ENCODE results near the gene EMC1. TPM values are rescaled to one million over a fixed set of nuclear protein-coding genes. Genes with fewer than 3 reads are reported as not detected.
"Not testable (repeated sequence)": the region's sequence is repeated elsewhere in the genome, so short reads cannot be mapped to it uniquely, and the experiment has no call there.

The EMC1 gene
- total and polyA plus RNA-seq, 2 donors, result 11.2 to 15.0 TPM

DNA sequence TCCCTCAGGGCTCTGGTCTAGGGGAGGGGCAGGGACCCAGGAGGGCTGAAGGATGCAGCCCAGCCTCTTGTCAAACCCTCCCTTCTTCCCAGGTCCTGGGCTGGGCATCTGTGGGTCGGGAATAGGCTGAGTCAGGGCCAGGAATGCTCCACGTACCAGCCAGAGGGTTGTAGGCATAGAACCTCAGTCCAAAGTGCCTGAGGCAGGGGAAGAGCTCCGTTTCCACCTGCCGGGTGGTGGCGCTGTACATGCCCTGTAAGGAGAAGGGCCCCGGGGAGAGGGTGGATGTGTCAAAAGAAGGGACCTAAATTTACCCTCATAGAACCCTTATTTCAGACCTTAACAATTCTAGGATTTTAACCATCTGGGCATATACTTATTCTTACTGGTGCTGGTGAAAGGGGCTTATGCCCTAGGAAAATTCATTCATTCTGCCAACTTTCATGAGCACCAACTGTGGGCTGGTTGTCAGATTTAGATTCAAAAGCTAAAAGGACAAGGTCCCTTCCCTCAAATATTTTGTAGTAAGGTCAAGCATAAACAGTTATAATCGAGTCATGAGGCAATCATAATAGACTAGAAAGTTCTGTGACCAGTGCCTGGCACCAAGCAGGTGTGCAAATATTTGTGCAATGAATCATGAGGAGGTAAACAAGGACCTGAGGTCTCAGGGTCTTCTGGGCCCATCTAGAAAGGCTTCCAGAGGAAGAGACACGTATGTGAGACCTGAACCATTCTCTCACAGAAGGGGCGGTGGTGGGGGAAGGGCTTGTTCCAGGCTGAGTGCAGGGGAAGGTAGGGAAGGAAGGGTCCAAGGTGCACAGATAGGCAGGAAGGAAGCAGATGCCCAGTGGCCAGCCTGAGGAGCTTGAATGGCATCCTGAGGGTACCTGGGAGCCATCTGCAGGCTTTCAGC, 18.4 kb upstream of the EMC1 start:
- not testable (repeated sequence) for DNase-seq (ENCODE audit: low read depth in 6 of 9, low spot score in 9 of 9); H3K27ac ChIP-seq (ENCODE audit: low read depth in 1 of 2, low read length in 1 of 2); H3K4me3 ChIP-seq (ENCODE audit: low read length in 2 of 2); H3K9me3 ChIP-seq (ENCODE audit: control insufficient read depth in 2 of 2, insufficient read depth in 1 of 2, low read length in 1 of 2); H3K36me3 ChIP-seq (ENCODE audit: control insufficient read depth in 2 of 2, insufficient read depth in 2 of 2, low read length in 1 of 2); H3K4me1 ChIP-seq (ENCODE audit: control insufficient read depth in 2 of 2, insufficient read depth in 2 of 2, low read length in 2 of 2)
- 93% methylated on average over 9 of the region's 9 CpGs for WGBS
- H3K27me3 ChIP-seq (ENCODE audit: control insufficient read depth in 2 of 2, insufficient read depth in 1 of 2, low read length in 1 of 2), result peaks cover 2 to 22% of the 10 kb centered on the region in 2 donors

DNA sequence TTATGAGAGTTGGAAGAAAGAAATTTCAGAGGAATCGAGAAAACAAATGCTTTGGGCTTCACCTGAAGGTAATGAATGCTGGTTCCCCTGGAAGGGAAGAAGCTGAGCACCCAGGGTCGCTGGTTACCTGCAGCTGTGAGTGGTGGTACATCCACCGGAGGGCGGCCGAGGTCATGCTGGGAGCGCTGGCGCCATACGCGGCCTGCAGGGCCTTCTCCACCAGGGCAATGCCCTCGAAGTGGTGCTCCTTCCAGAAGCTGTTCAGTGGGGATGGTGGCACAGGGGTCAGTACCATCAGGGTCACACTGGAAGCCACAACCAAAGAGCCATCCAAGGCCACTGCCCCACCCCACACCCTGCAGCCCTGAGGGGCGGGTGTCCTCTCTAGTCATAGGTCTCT, 17.1 kb upstream of the EMC1 start:
- 91% methylated on average over 11 of the region's 11 CpGs for WGBS
- DNase-seq (ENCODE audit: low read depth in 6 of 9, low spot score in 9 of 9), result no peak

DNA sequence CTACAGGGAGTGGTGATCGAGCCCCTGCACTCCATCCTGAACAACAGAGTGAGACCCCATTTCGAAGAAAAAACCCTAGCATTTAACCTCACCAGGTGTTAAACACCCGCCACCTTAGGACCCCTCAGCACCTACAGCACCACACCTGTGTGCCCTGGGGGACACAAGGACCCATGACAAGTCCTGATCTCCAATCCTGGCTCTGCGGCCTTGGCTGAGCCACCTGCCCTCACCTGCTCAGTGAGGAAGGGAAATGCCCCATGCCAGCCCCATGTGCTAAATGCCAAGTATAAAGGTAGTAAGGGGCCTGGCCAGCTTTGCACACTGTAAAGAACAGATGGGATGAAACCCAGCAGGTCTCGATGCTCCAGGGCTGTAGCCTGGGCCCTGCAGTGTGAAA, 11.4 kb upstream of the EMC1 start:
- Histone ChIP-seq H3K27me3 (ENCODE audit: control insufficient read depth in 2 of 2, insufficient read depth in 1 of 2, low read length in 1 of 2) (no peaks in the 10 kb centered on the region), H3K27ac (ENCODE audit: low read depth in 1 of 2, low read length in 1 of 2) (no peak overlapping the region), H3K9me3 (ENCODE audit: control insufficient read depth in 2 of 2, insufficient read depth in 1 of 2, low read length in 1 of 2) (no peaks in the 10 kb centered on the region), H3K4me3 (ENCODE audit: low read length in 2 of 2) (no peak overlapping the region), H3K4me1 (ENCODE audit: control insufficient read depth in 2 of 2, insufficient read depth in 2 of 2, low read length in 2 of 2) (no peaks in the 10 kb centered on the region), H3K36me3 (ENCODE audit: control insufficient read depth in 2 of 2, insufficient read depth in 2 of 2, low read length in 1 of 2) (peaks cover 16 to 28% of the 10 kb centered on the region in 2 donors)
- DNase-seq (ENCODE audit: low read depth in 6 of 9, low spot score in 9 of 9), result no peak
- WGBS, result 94% methylated on average over 5 of the region's 5 CpGs

More for the DNA sequence above, 17.1 kb upstream of the EMC1 start:
- Histone ChIP-seq H3K27ac (ENCODE audit: low read depth in 1 of 2, low read length in 1 of 2) (no peak overlapping the region), H3K4me1 (ENCODE audit: control insufficient read depth in 2 of 2, insufficient read depth in 2 of 2, low read length in 2 of 2) (no peaks in the 10 kb centered on the region), H3K9me3 (ENCODE audit: control insufficient read depth in 2 of 2, insufficient read depth in 1 of 2, low read length in 1 of 2) (no peaks in the 10 kb centered on the region), H3K27me3 (ENCODE audit: control insufficient read depth in 2 of 2, insufficient read depth in 1 of 2, low read length in 1 of 2) (peaks cover under 1 to 10% of the 10 kb centered on the region in 2 donors), H3K36me3 (ENCODE audit: control insufficient read depth in 2 of 2, insufficient read depth in 2 of 2, low read length in 1 of 2) (no peaks in the 10 kb centered on the region), H3K4me3 (ENCODE audit: low read length in 2 of 2) (no peak overlapping the region)

DNA sequence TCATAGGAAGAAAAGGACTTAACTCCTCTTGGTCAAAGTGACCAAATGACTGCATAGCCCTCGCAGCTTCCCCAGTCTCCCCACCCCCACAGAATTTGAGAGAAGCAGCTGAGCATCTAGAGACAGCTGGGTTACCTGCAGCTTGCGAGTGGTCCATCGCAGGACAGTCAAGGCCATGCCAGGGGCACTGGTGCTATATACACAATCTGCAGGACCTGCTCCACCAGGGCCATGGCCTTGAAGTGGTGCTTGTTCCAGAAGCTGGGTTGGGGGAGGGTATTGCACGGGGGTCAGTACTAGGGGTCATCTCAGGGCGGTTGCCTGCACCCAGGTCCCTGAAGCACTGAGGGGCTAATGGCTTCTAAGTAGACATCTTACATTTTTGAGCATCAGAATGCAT, 10.7 kb upstream of the EMC1 start:
- WGBS, result 94% methylated on average over 5 of the region's 5 CpGs
- H3K27ac ChIP-seq (ENCODE audit: low read depth in 1 of 2, low read length in 1 of 2), result no peak overlapping the region
- peaks cover 23 to 35% of the 10 kb centered on the region in 2 donors for H3K36me3 ChIP-seq (ENCODE audit: control insufficient read depth in 2 of 2, insufficient read depth in 2 of 2, low read length in 1 of 2)

DNA sequence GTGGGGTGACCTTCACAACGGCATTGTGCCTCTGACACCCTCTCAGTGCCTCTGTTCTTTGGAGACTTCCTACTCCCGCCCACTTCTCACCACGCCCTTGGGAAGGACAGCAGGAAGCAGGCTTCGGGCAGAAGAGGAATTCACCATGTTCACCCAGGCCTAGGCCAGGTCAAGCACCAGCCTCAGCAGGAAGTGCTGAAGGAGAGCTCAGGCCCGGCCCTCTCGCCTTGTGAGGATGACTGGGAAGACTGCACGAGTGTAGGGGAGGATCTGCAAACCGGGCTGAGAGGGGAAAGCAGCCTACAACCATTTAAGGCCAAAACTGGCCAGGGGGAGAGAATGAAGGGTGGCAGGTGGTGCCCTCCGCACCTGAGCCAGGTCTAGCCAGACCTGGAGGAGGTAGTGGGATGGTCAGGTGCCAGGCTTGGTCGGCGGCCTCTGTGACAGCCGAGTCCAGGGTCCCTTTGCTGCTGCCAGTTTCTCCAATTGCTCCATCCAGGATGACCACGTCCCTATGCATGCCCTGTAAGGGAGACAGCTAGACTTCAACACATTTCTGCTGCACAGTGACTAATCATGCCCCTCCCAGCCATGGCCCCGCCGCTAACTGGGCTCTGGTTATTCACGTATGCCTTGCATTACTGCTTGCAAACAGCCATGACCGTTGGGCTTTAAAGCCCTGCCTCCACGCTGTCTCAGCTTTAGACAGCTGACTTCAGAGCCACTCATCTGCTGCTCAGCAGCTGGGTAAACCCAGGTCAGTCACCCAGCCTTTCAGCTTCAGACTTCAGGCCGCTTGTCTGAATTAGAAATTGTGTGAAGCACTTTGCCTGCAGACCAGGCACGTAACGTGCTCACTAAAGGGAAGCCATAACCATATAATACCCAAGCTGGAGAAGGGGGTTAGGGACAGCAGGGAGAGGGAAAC, 9.2 kb upstream of the EMC1 start:
- Histone ChIP-seq H3K4me1 (ENCODE audit: control insufficient read depth in 2 of 2, insufficient read depth in 2 of 2, low read length in 2 of 2) (no peaks in the 10 kb centered on the region), H3K9me3 (ENCODE audit: control insufficient read depth in 2 of 2, insufficient read depth in 1 of 2, low read length in 1 of 2) (no peaks in the 10 kb centered on the region), H3K27ac (ENCODE audit: low read depth in 1 of 2, low read length in 1 of 2) (peak overlapping the region in 1 of 2 donors; percentile 33), H3K27me3 (ENCODE audit: control insufficient read depth in 2 of 2, insufficient read depth in 1 of 2, low read length in 1 of 2) (no peaks in the 10 kb centered on the region), H3K4me3 (ENCODE audit: low read length in 2 of 2) (no peak overlapping the region), H3K36me3 (ENCODE audit: control insufficient read depth in 2 of 2, insufficient read depth in 2 of 2, low read length in 1 of 2) (peaks cover 37 to 48% of the 10 kb centered on the region in 2 donors)
- peak in 1 of 9 donors; percentile 3 for DNase-seq (ENCODE audit: low read depth in 6 of 9, low spot score in 9 of 9)
- 93% methylated on average over 21 of the region's 21 CpGs for WGBS

More for the DNA sequence above, 10.7 kb upstream of the EMC1 start:
- DNase-seq (ENCODE audit: low read depth in 6 of 9, low spot score in 9 of 9), result no peak
- Histone ChIP-seq H3K27me3 (ENCODE audit: control insufficient read depth in 2 of 2, insufficient read depth in 1 of 2, low read length in 1 of 2) (no peaks in the 10 kb centered on the region), H3K9me3 (ENCODE audit: control insufficient read depth in 2 of 2, insufficient read depth in 1 of 2, low read length in 1 of 2) (no peaks in the 10 kb centered on the region), H3K4me3 (ENCODE audit: low read length in 2 of 2) (no peak overlapping the region), H3K4me1 (ENCODE audit: control insufficient read depth in 2 of 2, insufficient read depth in 2 of 2, low read length in 2 of 2) (no peaks in the 10 kb centered on the region)

DNA sequence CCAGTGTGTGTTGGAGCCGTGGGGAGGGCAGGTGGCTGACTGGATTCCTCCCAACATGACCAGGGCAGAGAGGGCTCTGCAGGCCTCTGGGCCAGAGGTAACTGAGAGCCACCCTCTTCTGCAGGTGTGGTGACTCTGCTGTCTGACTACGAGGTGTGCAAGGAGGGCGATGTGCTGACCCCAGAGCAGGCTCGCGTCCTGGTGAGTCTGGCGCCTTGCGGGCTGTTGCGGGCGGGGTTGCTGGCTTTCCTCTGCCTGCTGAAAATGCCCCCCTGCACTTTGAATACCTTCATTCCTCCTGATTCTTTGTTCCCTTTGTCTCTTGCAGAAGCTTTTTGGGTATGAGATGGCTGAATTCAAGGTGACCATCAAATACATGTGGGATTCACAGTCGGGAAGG, 7.0 kb upstream of the EMC1 start:
- DNase-seq (ENCODE audit: low read depth in 6 of 9, low spot score in 9 of 9), result no peak
- peaks cover 0 to 3% of the 10 kb centered on the region in 2 donors for H3K4me1 ChIP-seq (ENCODE audit: control insufficient read depth in 2 of 2, insufficient read depth in 2 of 2, low read length in 2 of 2)
- H3K36me3 ChIP-seq (ENCODE audit: control insufficient read depth in 2 of 2, insufficient read depth in 2 of 2, low read length in 1 of 2), result peaks cover 42 to 48% of the 10 kb centered on the region in 2 donors

DNA sequence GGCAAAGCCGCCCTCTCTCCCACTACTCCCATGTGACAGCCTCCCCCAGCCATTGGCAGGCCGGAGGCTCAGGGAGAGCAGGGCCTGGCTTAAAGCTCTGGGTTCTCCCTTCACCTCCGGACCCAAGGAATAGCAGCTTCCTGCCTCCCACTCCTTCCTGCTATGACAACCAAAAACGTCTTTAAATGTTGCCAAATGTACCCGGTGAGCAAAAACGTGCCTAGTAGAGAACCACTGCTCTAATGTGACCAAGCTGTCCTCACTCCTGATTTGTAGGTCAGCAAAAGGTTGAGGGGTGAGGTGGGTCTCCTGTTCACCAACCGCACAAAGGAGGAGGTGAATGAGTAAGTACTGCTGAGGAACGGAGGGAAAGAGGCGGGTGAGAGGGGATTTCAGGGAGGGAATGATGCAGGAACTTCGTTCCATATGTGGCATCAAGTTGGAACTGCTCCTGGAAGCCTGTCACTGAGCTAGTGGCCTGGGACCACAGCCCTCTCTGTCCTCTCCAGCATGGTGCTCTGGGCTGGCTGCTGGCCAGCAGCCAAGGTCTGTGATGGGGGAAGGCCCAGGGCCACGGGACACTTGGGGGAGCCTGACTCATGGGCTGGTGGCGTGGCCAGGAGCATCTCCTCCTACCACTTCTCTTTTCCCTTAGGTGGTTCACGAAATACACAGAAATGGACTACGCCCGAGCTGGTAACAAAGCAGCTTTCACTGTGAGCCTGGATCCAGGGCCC, 6.0 kb upstream of the EMC1 start:
- 96% methylated on average over 15 of the region's 15 CpGs for WGBS
- Histone ChIP-seq H3K4me3 (ENCODE audit: low read length in 2 of 2) (no peak overlapping the region), H3K4me1 (ENCODE audit: control insufficient read depth in 2 of 2, insufficient read depth in 2 of 2, low read length in 2 of 2) (peaks cover 7 to 13% of the 10 kb centered on the region in 2 donors), H3K36me3 (ENCODE audit: control insufficient read depth in 2 of 2, insufficient read depth in 2 of 2, low read length in 1 of 2) (peaks cover 42 to 48% of the 10 kb centered on the region in 2 donors), H3K27me3 (ENCODE audit: control insufficient read depth in 2 of 2, insufficient read depth in 1 of 2, low read length in 1 of 2) (no peaks in the 10 kb centered on the region), H3K27ac (ENCODE audit: low read depth in 1 of 2, low read length in 1 of 2) (no peak overlapping the region), H3K9me3 (ENCODE audit: control insufficient read depth in 2 of 2, insufficient read depth in 1 of 2, low read length in 1 of 2) (no peaks in the 10 kb centered on the region)
- no peak for DNase-seq (ENCODE audit: low read depth in 6 of 9, low spot score in 9 of 9)

More for the DNA sequence above, 7.0 kb upstream of the EMC1 start:
- 98% methylated on average over 10 of the region's 10 CpGs for WGBS
- no peak overlapping the region for H3K4me3 ChIP-seq (ENCODE audit: low read length in 2 of 2)
- H3K27me3 ChIP-seq (ENCODE audit: control insufficient read depth in 2 of 2, insufficient read depth in 1 of 2, low read length in 1 of 2), result no peaks in the 10 kb centered on the region
- H3K27ac ChIP-seq (ENCODE audit: low read depth in 1 of 2, low read length in 1 of 2), result no peak overlapping the region
- H3K9me3 ChIP-seq (ENCODE audit: control insufficient read depth in 2 of 2, insufficient read depth in 1 of 2, low read length in 1 of 2), result no peaks in the 10 kb centered on the region

DNA sequence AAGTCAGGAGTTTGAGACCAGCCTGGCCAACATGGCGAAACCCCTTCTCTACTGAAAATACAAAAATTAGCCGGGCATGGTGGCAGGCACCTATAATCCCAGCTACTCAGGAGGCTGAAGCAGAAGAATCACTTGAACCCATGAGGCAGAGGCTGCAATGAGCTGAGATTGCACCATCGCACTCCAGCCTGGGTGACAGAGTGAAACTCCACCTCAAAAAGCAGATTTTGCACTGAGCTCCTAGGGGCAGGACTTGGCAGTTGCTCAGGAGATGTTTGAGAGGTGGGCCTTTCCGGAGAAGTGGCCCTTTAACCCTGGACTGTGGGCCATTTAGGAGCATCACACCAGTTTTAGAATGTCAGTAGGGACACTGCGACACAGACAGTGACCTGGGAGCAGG, 5.0 kb upstream of the EMC1 start:
- H3K36me3 ChIP-seq (ENCODE audit: control insufficient read depth in 2 of 2, insufficient read depth in 2 of 2, low read length in 1 of 2), result peaks cover 42 to 48% of the 10 kb centered on the region in 2 donors
- not testable (repeated sequence) for DNase-seq (ENCODE audit: low read depth in 6 of 9, low spot score in 9 of 9); H3K27ac ChIP-seq (ENCODE audit: low read depth in 1 of 2, low read length in 1 of 2); H3K4me3 ChIP-seq (ENCODE audit: low read length in 2 of 2); H3K9me3 ChIP-seq (ENCODE audit: control insufficient read depth in 2 of 2, insufficient read depth in 1 of 2, low read length in 1 of 2); H3K27me3 ChIP-seq (ENCODE audit: control insufficient read depth in 2 of 2, insufficient read depth in 1 of 2, low read length in 1 of 2)
- peaks cover 11 to 20% of the 10 kb centered on the region in 2 donors for H3K4me1 ChIP-seq (ENCODE audit: control insufficient read depth in 2 of 2, insufficient read depth in 2 of 2, low read length in 2 of 2)
- 96% methylated on average over 5 of the region's 5 CpGs for WGBS
